Mesenchymal stem cell (in vitro differentiated cells and primary cell): Measurements from ENCODE around the gene PI4K2A.

Experiments
- DNase-seq: peaks from one replicate; pipeline ENCODE4 v3.0.0-alpha.2; 2013
- H2AFZ ChIP-seq: one replicate; pipeline ENCODE4 v1.6.1; 2013; ENCODE audit warnings: low read depth, mild to moderate bottlenecking, control low read depth, inconsistent platforms, low read length, moderate library complexity
- H2AK5ac ChIP-seq: 2 replicates; pipeline ENCODE4 v1.6.1; 2013; ENCODE audit warnings: low read length, moderate library complexity, mild to moderate bottlenecking, inconsistent platforms; ENCODE audit not compliant: severe bottlenecking
- H2BK120ac ChIP-seq: one replicate; pipeline ENCODE4 v1.6.1; 2013; ENCODE audit warnings: low read depth, mild to moderate bottlenecking, inconsistent platforms, low read length, moderate library complexity
- H2BK12ac ChIP-seq, 2 experiments: one replicate each; pipeline ENCODE4 v1.6.1; 2013; ENCODE audit warnings: inconsistent platforms in 2 of 2, low read length in 2 of 2, mild to moderate bottlenecking in 2 of 2, moderate library complexity in 2 of 2, control low read depth in 1 of 2
- H2BK15ac ChIP-seq: one replicate; pipeline ENCODE4 v1.6.1; 2013; ENCODE audit warnings: mild to moderate bottlenecking, low read depth, inconsistent platforms; ENCODE audit not compliant: poor library complexity, severe bottlenecking
- H2BK5ac ChIP-seq: 2 replicates; pipeline ENCODE4 v1.6.1; 2013; ENCODE audit warnings: low read depth, mild to moderate bottlenecking, low read length, control low read depth, inconsistent platforms; ENCODE audit not compliant: poor library complexity, severe bottlenecking
- H3K14ac ChIP-seq, 2 experiments: one replicate each; pipeline ENCODE4 v1.6.1; 2013; ENCODE audit warnings: inconsistent platforms in 2 of 2, low read length in 2 of 2, control low read depth in 1 of 2, mild to moderate bottlenecking in 1 of 2, moderate library complexity in 1 of 2
- H3K18ac ChIP-seq, 2 experiments: one replicate each; pipeline ENCODE4 v1.6.1; 2013; ENCODE audit warnings: inconsistent platforms in 2 of 2, low read length in 2 of 2, control low read depth in 1 of 2, low read depth in 1 of 2, mild to moderate bottlenecking in 1 of 2
- H3K23ac ChIP-seq, 2 experiments: one replicate each; pipeline ENCODE4 v1.6.1; 2013; ENCODE audit warnings: inconsistent platforms in 2 of 2, low read length in 2 of 2, mild to moderate bottlenecking in 2 of 2, moderate library complexity in 2 of 2, control low read depth in 1 of 2
- H3K27ac ChIP-seq: 2 replicates; pipeline ENCODE4 v1.5.1; 2013; ENCODE audit warnings: mild to moderate bottlenecking, moderate library complexity, low read length, control low read depth, inconsistent platforms; ENCODE audit not compliant: poor library complexity, severe bottlenecking
- H3K27me3 ChIP-seq, 2 experiments: 2 replicates each; pipeline versions ENCODE4 v1.6.1 to v1.7.0; 2013; ENCODE audit warnings: low read length in 2 of 2, mild to moderate bottlenecking in 2 of 2, moderate library complexity in 2 of 2, control low read depth in 1 of 2, inconsistent platforms in 1 of 2; ENCODE audit not compliant: control insufficient read depth in 1 of 2, insufficient read depth in 1 of 2
- H3K36me3 ChIP-seq, 2 experiments: 2 replicates each; pipeline versions ENCODE4 v1.6.1 to v1.7.0; 2013; ENCODE audit warnings: low read length in 2 of 2, control low read depth in 1 of 2, inconsistent platforms in 1 of 2, low read depth in 1 of 2, mild to moderate bottlenecking in 1 of 2; ENCODE audit not compliant: insufficient read depth in 2 of 2, control insufficient read depth in 1 of 2
- H3K4ac ChIP-seq, 2 experiments: one replicate each; pipeline ENCODE4 v1.6.1; 2013; ENCODE audit warnings: inconsistent platforms in 2 of 2, low read length in 2 of 2, mild to moderate bottlenecking in 2 of 2, moderate library complexity in 2 of 2, control low read depth in 1 of 2, low read depth in 1 of 2
- H3K4me1 ChIP-seq: 2 replicates; pipeline ENCODE4 v1.6.1; 2013; ENCODE audit warnings: low read depth, low read length, control low read depth; ENCODE audit not compliant: control insufficient read depth, insufficient read depth
- H3K4me2 ChIP-seq: 2 replicates; pipeline ENCODE4 v1.6.1; 2013; ENCODE audit warnings: low read length, mild to moderate bottlenecking, inconsistent platforms; ENCODE audit not compliant: poor library complexity, severe bottlenecking
- H3K4me3 ChIP-seq, 2 experiments: 2 replicates each; pipeline versions ENCODE4 v1.5.1 to v1.7.0; 2013; ENCODE audit warnings: low read length in 2 of 2, mild to moderate bottlenecking in 2 of 2, control low read depth in 1 of 2, low read depth in 1 of 2; ENCODE audit not compliant: insufficient read depth in 1 of 2
- H3K79me1 ChIP-seq: replicated peaks from 2 replicates; pipeline ENCODE4 v1.6.1; 2013; ENCODE audit warnings: mild to moderate bottlenecking, control low read depth, low read length, inconsistent platforms; ENCODE audit not compliant: poor library complexity, severe bottlenecking
- H3K9ac ChIP-seq: 2 replicates; pipeline ENCODE4 v1.7.0; 2013; ENCODE audit warnings: mild to moderate bottlenecking, low read length, moderate library complexity
- H3K9me3 ChIP-seq: 2 replicates; pipeline ENCODE4 v1.7.0; 2013; ENCODE audit warnings: mild to moderate bottlenecking, low read length; ENCODE audit not compliant: control insufficient read depth
- H4K8ac ChIP-seq: one replicate; pipeline ENCODE4 v1.6.1; 2013; ENCODE audit warnings: inconsistent platforms, mild to moderate bottlenecking, low read length, moderate library complexity
- H4K91ac ChIP-seq: one replicate; pipeline ENCODE4 v1.6.1; 2013; ENCODE audit warnings: mild to moderate bottlenecking, low read length, inconsistent platforms
- WGBS: methylation state at CpG from one replicate; pipeline ENCODE4 v1.1.7; 2013; ENCODE audit warnings: mixed read lengths; 5-methylcytosine and 5-hydroxymethylcytosine counted together

Gene PI4K2A

GRCh38 chr10:97673736-97674525 lies 33.5 kb downstream of the PI4K2A start:
- H3K4ac ChIP-seq = no peak overlapping the region
- no peaks in the 10 kb centered on the region for H3K4me1 ChIP-seq
- no peak overlapping the region for H3K14ac ChIP-seq
- H3K4me3 ChIP-seq = no peak overlapping the region
- peak; percentile 43 for DNase-seq
- no peaks in the 10 kb centered on the region for H3K9me3 ChIP-seq
- no peak overlapping the region for H3K4me2 ChIP-seq
- H3K36me3 ChIP-seq = peaks cover 37 to 90% of the 10 kb centered on the region in 2 experiments
- H4K91ac ChIP-seq = no peak overlapping the region
- no peak overlapping the region for H3K23ac ChIP-seq
- no peak overlapping the region for H4K8ac ChIP-seq
- H3K27ac ChIP-seq = no peak overlapping the region
- H3K27me3 ChIP-seq = no peaks in the 10 kb centered on the region
- H3K18ac ChIP-seq = no peak overlapping the region
- WGBS = 82% methylated on average over 8 of the region's 8 CpGs
- no peak overlapping the region for H2BK120ac ChIP-seq
- no peak overlapping the region for H2BK5ac ChIP-seq
- peak overlapping the region; percentile 28 for H3K9ac ChIP-seq
- no peaks in the 10 kb centered on the region for H3K79me1 ChIP-seq
- H2AK5ac ChIP-seq = no peak overlapping the region
- H2BK12ac ChIP-seq = no peak overlapping the region
- no peak overlapping the region for H2AFZ ChIP-seq
- H2BK15ac ChIP-seq = peak overlapping the region; percentile 60

GRCh38 chr10:97675222-97675621 lies 34.8 kb downstream of the PI4K2A start:
- no peak overlapping the region for H3K4me2 ChIP-seq
- H3K79me1 ChIP-seq = no peaks in the 10 kb centered on the region
- no peak for DNase-seq
- H3K18ac ChIP-seq = no peak overlapping the region
- no peaks in the 10 kb centered on the region for H3K4me1 ChIP-seq
- no peak overlapping the region for H3K27ac ChIP-seq
- no peak overlapping the region for H4K8ac ChIP-seq
- 91% methylated on average over 9 of the region's 9 CpGs for WGBS
- no peak overlapping the region for H2BK12ac ChIP-seq
- no peak overlapping the region for H2BK15ac ChIP-seq
- H3K14ac ChIP-seq = no peak overlapping the region
- no peak overlapping the region for H3K4me3 ChIP-seq
- peaks cover 43 to 90% of the 10 kb centered on the region in 2 experiments for H3K36me3 ChIP-seq
- no peak overlapping the region for H2BK5ac ChIP-seq
- H4K91ac ChIP-seq = no peak overlapping the region
- H2BK120ac ChIP-seq = no peak overlapping the region
- no peak overlapping the region for H3K23ac ChIP-seq
- H2AK5ac ChIP-seq = no peak overlapping the region
- no peak overlapping the region for H3K9ac ChIP-seq
- H3K4ac ChIP-seq = no peak overlapping the region
- H3K27me3 ChIP-seq = no peaks in the 10 kb centered on the region
- H3K9me3 ChIP-seq = no peaks in the 10 kb centered on the region
- no peak overlapping the region for H2AFZ ChIP-seq

GRCh38 chr10:97676770-97677581 lies 36.5 kb downstream of the PI4K2A start:
- Histone ChIP-seq H3K36me3 (peaks cover 43 to 83% of the 10 kb centered on the region in 2 experiments), H3K9me3 (no peaks in the 10 kb centered on the region), H3K9ac (no peak overlapping the region), H3K18ac (no peak overlapping the region), H3K4me2 (no peak overlapping the region), H3K4me3 (no peak overlapping the region), H4K91ac (no peak overlapping the region), H2BK120ac (no peak overlapping the region), H2BK15ac (no peak overlapping the region), H3K27me3 (no peaks in the 10 kb centered on the region), H3K14ac (no peak overlapping the region), H3K4ac (no peak overlapping the region), H2AFZ (no peak overlapping the region), H2AK5ac (no peak overlapping the region), H2BK12ac (no peak overlapping the region), H3K27ac (no peak overlapping the region), H3K23ac (no peak overlapping the region), H3K79me1 (peaks cover 1% of the 10 kb centered on the region), H2BK5ac (no peak overlapping the region), H3K4me1 (no peaks in the 10 kb centered on the region), H4K8ac (no peak overlapping the region)
- peak; percentile 61 for DNase-seq
- 85% methylated on average over 1 of the region's 2 CpGs for WGBS

GRCh38 chr10:97679594-97679993 lies 39.1 kb downstream of the PI4K2A start:
- Histone ChIP-seq H2BK120ac (no peak overlapping the region), H3K23ac (no peak overlapping the region), H2BK12ac (no peak overlapping the region), H3K4ac (no peak overlapping the region), H3K18ac (no peak overlapping the region), H3K4me1 (peaks cover 7% of the 10 kb centered on the region), H2BK15ac (no peak overlapping the region), H3K36me3 (peaks cover 30 to 59% of the 10 kb centered on the region in 2 experiments), H3K9me3 (no peaks in the 10 kb centered on the region), H2BK5ac (no peak overlapping the region), H2AFZ (no peak overlapping the region), H3K4me3 (no peak overlapping the region), H4K91ac (no peak overlapping the region), H3K79me1 (peaks cover 3% of the 10 kb centered on the region), H3K4me2 (no peak overlapping the region), H3K9ac (no peak overlapping the region), H3K27ac (no peak overlapping the region), H3K27me3 (no peaks in the 10 kb centered on the region), H3K14ac (no peak overlapping the region), H4K8ac (peak overlapping the region; percentile 50), H2AK5ac (no peak overlapping the region)
- WGBS = 96% methylated on average over 16 of the region's 16 CpGs
- no peak for DNase-seq
